GM21367 (cell line): ENCODE data around the gene NFX1.

Experiments used
- ATAC-seq: cut with Tn5 transposase; IDR thresholded peaks from one replicate; pipeline ENCODE4 v1.9.1; 2021; ENCODE audit not compliant: unreplicated experiment

Gene NFX1

DNA sequence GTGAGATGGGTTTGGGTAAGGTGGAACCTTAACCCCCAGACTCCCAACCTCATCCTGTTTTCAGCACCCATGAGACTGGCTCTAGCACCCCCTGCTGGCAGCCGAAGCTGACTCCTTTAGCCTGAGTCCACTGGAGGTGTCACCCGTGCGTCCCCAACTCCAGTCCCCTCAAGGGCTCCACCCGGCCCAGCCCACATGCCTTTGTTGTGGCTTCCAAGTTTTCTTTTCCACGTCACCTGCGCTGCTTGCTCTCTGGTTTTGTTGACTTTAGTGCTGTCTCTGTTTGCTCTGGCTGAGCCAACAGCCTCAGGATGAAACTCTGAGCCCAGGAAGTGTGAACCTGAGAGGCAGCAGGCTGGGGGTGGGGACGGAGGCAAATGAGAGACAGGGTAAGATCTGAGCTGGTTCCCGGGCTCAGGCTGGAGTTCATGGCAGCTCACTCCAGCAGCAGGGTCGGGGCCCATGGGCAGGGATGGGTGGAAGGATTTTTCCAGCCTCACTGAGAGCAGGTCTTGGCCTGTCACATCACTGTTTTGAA, 125.3 kb downstream of the NFX1 start:
- ATAC-seq: no peak

DNA sequence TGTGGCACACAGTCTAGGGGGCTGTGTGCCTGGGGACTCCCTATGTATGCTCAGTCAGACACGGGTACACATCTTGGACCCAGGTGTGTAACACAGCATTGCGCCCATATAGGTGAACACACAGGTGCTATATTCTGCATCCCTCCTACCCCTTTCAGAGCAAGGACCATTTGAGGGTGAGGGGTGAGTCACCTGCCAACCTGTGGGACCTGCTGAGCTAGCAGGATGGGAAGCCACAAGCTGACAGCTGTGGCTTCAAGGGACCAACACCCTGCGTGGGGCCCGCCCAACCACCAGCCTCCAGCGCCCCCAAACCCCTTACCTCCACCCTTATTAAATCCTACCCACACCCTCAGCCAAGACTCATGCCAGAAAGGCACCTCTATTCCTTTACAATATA, 126.7 kb downstream of the NFX1 start:
- no peak for ATAC-seq

DNA sequence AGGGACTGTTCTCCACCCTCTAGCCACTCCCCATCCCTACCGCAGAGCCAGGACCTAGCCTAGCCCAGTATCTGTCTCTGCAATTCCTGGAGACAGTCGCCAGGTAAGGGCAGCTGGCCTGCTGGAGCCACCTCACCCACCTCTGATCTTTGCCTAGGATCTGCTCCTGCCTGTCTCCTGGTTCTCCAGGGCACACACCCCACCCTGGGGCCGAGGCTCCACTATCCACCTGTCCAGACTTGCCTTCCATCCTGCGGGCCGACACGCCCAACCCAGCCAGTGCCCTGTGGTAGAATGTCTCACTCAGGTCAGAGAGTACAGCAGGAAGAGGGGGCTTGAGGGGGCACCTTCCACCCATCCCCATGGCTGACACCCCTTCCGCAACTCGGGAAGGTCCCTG, 127.8 kb downstream of the NFX1 start:
- ATAC-seq: no peak

DNA sequence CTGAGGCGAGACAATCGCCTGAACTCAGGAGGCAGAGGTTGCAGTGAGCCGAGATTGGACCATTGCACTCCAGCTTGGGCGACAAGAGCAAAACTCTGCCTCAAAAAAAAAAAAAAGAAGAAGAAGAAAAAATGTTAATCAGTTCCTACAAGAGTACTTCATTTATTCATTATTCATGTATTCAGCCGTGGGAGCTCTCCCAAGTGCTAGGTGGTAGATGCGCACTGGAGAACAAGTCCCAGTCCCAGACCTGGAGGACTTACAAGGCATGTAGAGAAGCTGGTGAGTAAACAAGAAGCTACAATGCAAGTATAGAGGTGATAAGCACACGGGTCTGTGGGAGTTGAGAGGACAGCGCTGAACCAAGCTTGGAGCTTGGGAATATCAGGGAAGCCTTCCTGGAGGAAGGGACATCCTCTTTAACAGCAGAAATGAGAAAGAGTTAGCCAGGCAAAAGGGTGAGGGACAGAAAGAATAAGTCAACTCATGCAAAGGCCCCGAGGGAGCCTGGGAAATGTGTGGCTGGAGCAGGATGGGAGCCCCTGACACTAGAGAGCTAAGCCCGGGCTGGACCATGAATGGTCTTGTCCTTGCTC, 129.5 kb downstream of the NFX1 start:
- no peak for ATAC-seq
